ENCODE measurements around the gene PADI2.

PADI2 gene

DNA sequence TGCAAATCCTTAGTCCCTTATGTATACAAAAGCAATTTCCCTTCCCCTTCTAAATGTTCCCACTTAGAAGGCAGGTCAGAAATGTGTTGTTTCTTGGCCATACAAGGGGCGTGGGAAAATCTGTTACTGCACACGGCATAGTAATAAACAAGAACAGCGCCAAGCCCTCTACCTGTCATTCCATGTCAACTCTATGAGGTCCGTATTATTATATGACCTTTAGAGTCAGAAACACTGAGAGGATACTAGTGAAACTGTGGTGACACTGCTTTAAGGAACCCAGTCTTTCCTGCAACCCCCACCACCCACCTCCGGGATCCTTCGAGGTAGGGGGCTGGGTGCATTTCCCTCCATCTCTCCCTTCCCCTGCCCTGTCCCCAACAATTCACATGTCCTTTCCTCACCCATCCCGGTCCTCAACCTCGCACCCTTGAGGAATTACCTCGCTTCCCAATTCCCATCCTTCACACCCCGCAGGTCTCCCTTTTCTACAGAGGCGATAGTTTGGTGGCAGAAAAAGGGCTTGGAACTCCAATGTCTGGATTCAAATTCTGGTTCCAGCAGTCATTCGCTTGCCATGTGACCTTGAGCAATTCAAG, 66.1 kb downstream of the PADI2 start:
- no peak for DNase-seq

DNA sequence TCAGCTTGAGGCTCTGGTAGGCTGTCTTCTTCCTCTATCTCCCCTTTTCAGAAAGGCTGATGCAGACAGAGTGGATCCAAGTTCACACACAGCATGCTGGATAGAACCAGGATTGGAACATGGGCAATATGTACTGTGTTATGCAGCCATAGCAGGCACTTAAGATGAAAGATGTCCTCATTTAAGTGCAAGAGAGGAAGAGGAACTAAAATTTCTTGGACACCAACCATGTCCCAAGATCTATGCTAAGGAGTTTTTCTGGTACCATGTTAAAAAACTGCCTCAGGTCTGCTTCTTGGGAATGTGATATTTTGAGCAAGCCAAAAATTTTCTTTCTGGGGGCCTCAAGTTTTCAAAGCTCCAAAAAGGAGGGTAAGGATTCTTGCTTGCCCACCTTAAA, 66.6 kb downstream of the PADI2 start:
- no peak for DNase-seq

DNA sequence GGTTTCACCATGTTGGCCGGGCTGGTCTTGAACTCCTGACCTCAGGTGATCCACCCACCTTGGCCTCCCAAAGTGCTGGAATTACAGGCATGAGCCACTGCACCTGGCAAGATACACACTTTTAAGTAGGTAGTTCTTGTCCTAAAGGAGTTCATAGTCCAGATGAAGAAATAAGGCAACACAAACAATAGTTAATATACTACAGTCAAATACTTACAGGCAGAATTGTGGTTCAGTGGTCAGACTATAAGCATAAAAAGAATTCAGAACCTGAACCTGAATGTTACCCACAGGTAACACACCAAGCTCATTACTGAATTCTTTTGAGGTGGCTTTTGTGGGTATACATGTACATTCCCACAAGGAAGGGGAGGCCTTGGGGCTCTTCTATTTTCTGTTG, 67.2 kb downstream of the PADI2 start:
- no peak for DNase-seq

DNA sequence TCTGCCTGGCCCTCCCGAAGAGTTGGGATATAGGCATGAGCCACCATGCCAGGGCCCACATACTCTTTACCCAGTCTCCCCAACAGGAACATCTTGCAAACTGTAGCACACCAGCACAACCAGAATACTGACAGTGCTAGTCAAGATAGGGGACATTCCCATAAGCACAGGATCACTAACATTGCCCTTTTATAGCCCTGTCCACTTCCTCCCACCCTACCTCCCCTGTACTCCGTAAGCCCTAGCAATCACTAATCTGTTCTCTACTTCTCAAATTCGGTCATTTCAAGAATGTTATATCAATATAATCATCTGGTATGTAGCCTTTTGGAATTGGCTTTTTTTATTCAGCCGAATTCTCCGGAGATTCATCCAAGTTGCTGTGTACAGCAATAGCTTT, 71.3 kb downstream of the PADI2 start:
- DNase-seq: no peak

DNA sequence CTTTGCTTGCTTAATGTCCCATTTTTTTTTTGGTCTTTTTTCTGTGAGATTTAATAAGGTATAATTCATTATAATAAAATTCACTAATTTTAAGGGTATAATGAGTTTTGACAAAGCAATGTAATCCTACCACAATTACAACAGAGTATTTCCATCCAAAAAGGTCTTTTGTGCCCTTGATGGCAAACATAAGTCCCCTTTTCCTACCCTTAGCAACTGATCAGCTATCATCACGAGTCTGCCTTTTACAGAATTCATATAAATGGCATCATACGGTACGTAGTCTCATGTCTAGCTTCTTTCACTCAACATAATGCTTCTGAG, 73.0 kb downstream of the PADI2 start:
- DNase-seq: no peak

DNA sequence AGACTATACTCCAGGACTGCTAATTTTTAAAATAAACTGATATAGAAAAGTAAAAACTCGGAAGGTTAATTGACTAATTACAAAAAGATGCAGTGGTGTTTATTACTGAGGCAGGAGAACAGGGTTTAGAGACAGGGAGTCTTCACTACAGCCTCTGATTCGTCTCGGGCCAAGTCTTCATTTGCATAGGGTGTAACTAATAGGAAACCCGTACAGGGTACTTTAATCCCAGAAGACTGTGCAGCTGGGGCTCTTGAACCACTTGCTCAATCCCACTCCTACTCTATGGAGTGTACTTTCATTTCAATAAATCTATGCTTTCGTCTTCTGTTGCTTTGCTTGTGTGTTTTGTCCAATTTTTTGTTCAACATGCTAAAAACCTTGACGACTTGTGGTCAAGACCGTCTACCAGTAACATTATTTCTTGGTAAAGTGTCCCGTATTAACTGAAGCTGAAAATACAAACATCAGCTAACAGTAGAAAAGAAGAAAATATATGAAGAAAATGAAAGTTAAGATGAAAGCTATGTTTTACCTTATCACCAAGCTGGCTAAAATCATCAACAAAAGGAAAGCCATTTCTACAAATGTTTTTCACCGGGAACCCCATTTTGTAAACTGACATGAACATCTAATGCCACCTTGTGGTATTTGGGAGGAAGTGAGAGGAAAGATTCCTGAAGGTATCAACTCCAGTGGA, 73.5 kb downstream of the PADI2 start:
- DNase-seq: no peak

DNA sequence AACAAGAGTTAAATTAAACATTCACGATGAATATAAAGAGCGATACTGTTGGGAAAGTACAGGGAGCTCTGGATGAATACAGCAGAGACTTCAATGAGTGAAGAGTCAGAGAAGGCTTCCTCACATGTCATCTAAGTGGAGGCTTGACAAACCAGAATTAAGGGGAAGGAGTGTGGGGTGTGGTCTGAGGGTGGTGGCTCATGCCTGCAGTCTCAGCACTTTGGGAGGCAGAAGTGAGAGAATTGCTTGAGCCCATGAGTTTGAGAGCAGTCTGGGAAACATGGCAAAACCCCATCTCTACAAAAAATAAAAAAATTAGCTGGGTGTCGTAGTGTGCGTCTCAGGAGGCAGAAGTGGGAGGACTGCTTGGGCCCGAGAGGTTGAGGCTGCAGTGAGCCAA, 74.1 kb downstream of the PADI2 start:
- no peak for DNase-seq

DNA sequence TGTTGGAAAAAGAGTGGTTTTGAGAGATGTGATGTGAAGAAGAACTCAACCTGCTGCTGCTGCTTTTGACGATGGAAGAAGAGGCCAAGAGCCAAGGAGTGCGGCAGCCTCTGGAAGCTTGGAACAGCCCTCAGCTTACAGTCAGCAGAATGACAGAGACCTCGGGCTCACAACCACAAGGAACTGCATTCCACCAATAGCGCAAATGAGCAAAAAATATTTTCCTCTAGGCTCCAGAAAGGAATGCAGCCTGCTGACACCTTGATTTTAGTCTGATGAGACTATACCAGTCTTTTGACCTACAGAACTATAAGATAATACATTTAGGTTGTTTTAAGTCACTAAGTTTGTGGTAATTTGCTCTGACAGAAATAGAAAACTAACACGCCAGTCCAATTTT, 75.6 kb downstream of the PADI2 start:
- DNase-seq: no peak

DNA sequence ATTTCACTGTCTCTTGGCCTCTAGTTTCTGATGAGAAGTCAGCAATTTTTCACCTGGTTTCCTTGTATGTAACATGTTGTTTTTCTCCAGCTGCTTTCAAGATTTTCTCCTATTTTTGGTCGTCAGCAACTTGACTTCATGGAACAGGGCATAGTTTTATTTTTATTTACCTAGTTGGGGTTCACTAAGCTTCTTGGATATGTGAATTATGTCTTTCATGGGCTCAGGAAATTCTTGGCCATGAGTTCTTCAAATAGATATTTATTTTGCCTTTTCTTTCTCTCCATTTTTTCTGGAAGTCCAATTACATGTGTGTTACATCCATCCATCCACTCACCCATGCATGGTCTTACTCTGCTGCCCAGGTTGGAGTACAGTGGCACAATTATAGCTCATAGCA, 79.1 kb downstream of the PADI2 start:
- DNase-seq: no peak

DNA sequence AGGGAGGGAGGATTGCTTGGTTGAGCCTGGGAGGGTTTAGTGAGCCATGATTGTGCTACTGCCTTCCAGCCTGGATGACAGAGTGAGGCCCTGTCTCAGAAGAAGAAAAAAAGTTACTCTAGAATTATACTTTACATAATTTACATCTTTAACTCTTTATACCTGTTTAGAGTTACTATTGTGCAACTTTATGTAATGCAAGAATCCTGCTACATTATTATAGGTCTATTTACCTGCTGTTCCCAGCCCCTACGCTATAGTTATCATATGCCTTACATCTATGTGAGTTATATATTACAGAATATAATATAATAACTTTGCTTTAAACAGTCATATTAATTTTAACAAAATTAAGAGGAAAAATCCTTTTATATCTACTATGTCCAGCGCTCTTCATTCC, 79.7 kb downstream of the PADI2 start:
- DNase-seq: no peak

DNA sequence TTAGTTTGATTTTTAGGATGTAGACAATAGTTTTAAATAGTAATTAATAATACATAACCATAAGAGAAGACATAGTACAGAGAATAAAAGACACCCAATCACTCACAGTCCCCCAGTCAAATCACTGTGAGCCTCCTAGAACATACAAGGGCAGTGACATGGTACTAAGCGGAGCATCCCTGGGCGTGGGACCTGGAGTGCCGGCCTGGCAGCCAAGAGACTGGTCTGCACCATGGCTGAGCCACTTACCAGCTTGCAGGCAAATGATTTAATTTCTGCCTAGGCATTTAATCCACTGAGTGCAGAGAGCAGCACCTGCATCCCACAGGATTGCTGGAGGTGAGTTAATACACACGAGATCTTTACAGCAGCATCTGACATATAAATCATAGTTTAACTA, 85.8 kb downstream of the PADI2 start:
- DNase-seq: no peak

DNA sequence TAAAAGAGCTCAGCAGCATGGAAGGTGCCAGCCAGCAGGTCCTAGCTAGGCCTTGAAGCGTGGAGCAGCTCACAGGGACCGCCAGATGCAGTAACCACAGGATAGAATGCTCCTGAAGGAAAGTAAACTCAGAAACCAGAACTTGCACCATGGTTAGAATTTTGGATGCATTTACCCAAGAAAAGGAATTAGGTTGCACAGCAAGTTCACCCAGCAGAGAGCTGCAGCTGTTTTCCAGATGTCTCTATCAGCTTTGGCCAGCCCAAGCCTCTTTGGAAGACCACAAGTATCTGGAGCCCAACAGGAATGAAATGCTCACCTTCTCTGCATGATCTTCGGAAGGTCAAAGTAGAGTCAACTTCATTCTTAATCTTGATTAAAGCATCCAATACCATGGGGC, 86.5 kb downstream of the PADI2 start:
- DNase-seq: no peak

DNA sequence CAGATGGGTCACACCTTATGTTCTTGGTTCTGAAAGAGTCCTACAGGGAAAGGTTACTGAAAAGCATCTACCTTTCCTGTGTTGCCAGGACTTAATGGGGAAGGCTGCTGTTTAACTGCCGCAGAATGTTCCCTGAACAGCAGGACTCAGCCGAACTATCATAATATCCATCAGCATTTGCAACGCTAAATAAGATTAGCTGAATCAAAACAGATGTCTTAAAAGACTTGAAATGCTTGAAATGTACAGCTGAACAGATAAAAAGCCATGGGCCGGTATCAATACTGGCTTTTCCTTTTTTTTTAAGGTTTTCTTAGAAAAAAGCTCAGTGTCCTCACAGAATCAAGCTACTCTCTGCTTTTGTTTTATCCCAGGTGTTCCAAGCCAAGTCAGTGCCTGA, 87.8 kb downstream of the PADI2 start:
- DNase-seq: no peak

DNA sequence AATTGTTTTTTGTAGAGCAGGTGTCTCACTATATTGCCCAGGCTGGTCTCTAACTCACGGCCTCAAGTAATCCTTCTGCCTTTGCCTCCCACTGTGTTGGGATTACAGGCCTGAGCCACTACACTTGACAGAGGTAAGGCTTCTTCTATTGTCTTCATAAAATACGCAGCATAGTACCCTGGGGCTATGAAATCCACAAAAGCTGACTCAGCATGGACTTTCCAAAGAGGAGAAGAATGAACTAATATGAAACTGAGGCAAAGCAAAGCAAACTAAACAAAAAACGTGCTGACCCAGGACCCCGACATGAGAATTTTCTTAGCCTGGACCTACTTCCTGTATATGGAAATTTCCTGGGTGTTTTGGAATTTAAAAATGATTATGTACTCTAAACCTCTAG, 89.0 kb downstream of the PADI2 start:
- no peak for DNase-seq

DNA sequence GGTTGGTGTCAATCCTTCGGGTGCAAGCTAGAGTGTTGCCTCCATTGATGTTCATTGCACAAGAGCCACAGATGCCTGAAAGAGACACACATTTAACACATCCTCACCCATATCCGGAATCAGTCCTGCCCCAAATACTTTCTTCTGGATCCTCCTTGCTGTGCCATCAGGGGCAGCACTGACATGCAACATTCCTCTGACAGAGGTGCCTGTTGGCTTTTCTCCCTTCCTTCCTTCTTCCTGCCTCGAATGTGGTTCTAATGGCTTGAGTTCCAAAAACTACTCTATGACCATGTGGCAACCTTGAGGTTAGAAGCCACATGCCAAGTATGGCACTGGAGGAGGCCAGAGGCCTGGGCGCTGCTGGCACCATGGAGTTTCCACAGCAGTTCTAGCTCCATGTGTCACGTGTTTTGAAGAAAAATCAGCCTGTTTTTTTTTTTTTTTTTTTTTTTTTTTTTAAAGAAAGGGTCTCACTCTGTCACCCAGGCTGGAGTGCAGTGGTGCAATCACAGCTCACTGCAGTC, 90.5 kb downstream of the PADI2 start:
- DNase-seq: no peak

DNA sequence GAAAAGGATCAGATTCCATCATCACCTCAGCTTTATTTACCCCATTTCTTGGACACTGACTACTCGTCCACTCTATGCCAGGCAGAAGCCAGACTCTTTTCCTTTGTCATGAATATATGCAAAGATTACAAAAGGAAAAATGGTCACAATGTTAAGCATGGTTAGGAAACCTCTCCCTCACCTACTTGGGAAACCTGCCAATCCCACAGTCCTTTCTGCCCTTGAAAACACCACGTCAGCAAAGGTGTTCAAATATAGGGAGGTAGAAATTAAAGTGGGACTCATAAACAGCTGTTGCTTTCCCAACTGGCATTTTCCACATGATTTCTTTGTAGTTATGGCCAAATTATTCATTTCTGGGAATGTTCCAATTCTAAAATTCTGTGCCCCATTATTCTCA, 91.4 kb downstream of the PADI2 start:
- no peak for DNase-seq

DNA sequence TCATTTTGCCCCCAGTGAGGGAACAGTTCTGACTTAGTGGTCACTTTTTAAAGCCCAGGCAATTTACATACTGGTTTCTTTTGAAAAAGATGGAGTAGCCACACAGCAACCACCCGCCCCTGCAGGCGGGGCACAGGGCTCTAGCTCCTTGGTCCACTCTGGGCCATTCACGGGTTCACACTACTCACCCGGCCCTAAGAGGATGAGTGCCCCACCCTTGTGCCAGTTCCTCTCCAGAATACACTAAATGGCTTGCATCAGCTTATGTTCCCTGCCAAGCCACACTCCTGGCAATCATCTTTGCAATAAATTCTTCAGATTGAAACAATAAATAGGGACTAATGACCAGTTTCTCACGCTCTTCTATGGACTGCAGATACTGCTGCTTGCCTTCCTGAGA, 91.8 kb downstream of the PADI2 start:
- no peak for DNase-seq

DNA sequence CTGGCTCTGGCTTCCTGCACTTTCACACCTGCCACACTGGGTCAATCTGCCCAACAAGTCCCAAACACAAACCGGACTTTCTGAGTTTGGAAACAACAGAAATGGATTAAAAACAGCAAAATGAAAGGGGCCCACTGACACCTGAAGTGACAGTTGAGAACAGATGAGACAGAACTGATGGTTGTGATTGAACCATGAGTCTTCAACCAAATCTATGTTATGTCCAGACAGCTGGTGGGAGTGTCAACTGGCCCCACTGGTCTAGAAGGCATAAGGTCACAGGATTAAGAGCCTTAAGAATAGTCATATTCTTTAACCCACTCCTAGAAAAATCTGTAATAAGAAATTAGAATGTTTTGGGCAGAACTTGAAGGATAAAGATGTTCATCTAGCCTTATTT, 94.5 kb downstream of the PADI2 start:
- no peak for DNase-seq

DNA sequence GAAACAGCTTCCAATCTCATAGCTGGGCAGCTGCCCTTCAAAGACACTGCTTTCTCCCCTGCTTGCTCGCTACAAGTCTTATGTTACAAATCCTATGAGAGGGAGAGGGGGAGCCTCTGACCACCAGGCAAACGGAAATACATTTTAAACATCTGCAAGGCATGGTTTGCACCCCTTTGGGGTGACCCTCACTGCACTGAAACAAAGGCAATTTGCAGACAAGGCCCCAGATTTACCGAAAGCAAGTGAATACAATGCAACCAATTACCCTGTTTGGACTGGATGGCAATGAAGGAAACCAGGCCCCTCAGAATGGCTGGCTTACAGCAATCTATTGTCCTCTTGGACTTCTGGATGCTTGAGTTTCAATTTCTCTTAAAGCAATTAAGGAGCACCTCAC, 95.7 kb downstream of the PADI2 start:
- DNase-seq: no peak

DNA sequence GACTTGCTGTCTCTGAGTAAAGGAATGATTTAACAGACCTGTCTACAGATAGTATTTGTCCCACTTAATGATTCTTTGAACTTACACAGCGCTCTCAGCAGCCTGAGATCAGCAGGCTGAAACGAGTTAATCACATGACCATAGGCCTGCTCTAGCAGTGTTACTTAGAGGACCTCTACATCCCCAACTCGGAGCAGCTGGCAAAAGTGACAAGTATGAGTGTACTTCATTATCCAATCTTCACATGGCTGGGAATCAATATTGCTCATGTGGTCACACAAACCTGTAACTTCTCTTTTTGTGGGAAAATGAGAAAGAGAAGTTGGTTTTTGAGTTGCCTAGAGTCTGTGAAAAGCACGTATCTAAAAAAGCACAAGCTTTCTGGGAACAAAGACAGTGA, 96.1 kb downstream of the PADI2 start:
- no peak for DNase-seq

DNA sequence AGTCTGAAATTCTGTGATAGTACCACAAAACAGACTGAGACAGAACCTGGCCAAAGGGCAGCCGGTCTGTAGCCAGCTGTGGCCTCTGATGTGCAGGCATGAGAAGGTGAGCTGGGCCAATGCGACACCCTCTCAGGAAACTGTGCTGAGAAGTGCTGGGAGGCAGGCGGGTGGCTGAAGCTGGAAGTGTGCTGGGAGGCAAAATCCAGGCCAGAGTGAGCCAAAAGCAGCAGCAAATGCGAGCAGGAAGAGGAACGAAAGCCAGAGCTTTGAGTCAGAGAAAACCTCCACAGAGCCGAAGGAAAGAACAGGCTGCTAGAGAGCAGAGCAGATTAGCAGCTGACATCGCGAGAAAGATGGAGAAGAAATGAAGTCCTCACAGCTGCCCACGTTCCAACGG, 97.4 kb downstream of the PADI2 start:
- no peak for DNase-seq

DNA sequence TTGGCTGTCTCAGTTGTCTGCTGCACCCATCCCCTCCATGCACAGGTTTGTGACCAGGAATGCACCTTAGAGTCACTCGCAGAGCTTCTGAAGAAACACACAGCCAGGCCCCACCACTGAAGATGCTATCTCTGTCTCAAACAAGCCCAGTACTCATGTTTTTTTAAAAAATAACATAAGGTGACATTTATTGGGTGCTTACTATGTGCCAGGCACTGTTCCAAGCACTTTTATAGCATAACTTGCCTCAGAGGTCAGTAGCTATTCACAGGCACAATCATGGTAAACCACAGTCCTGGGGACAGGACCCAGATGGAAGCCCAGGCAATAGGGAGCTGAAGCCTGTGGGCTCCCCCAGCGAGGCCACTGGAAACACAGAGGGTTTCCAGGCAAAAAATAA, 98.7 kb downstream of the PADI2 start:
- DNase-seq: no peak

DNA sequence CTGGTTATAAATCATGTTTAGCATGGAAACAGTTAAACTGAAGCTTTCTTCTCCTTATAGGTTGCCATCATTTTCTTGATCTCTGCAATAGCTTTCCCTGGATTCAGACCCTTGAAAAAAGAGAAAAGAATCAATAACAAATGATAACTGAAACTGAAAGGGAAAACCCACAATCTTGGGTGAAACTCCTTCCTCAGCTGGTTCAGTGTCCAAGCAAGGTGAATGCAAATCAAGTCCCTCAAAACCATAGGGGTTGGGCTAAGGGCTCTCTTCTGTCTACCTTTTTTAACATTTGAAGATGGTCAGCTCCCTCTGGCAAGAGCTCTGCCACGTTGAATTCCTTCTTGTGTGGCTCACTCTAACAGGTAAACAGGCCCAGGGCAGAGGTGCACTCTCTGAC, 100.4 kb downstream of the PADI2 start:
- no peak for DNase-seq

DNA sequence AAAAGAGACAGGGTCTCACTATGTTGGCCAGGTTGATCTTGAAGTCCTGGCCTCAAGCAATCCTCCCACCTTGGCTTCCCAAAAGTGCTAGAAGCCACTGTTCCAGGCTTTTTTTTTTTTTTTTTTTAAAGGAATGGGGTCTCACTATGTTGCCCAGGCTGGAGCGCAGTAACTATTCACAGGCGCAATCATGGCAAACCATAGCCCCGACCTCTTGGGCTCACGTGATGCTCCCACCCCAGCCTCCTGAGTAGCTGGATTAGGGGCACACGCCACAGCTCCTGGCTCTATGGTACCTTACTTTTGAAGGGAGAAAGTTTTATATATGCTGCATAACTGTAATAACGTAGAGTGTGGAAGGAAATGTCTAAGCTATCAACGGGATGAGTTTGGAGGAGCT, 101.8 kb downstream of the PADI2 start:
- no peak for DNase-seq
